Tibial nerve (tissue), 4 donors: Measurements from ENCODE around the gene B3GALT5. TPM values are rescaled to one million over a fixed set of nuclear protein-coding genes. Genes with fewer than 3 reads are reported as not detected.

Experiments used
- DNase-seq, 2 donors: peaks; one replicate each; pipeline ENCODE4 v3.0.0-alpha.2; 2019; ENCODE audit warnings: low spot score in 2 of 2
- H3K27ac ChIP-seq, 4 donors: fragments of 200-600 bp; sonication (generic) in 3 of 4; one replicate each; pipeline ENCODE4 v1.5.1; 2017 to 2019; ENCODE audit warnings: mild to moderate bottlenecking in 1 of 4
- H3K27me3 ChIP-seq, 2 donors: fragments of 200-600 bp; sonication (generic) in 1 of 2; one replicate each; pipeline versions ENCODE4 v1.5.1 to v1.6.0; 2017 to 2019
- H3K36me3 ChIP-seq, 3 donors: fragments of 200-600 bp; sonication (generic); one replicate each; pipeline ENCODE4 v1.5.1; 2018 to 2019
- H3K4me1 ChIP-seq, 4 donors: fragments of 200-600 bp; sonication (generic) in 3 of 4; one replicate each; pipeline ENCODE4 v1.5.1; 2017 to 2019
- H3K4me3 ChIP-seq, 4 donors: fragments of 200-600 bp; sonication (generic) in 3 of 4; one replicate each; pipeline ENCODE4 v1.5.1; 2017 to 2019; ENCODE audit warnings: mild to moderate bottlenecking in 1 of 4, moderate library complexity in 1 of 4
- H3K9me3 ChIP-seq, 4 donors: fragments of 200-600 bp; sonication (generic) in 3 of 4; one replicate each; pipeline ENCODE4 v1.5.1; 2017 to 2019
- EP300 ChIP-seq, 2 donors: sonication (generic); formaldehyde crosslinking; IDR thresholded peaks; one replicate each; pipeline ENCODE4 v1.6.1; 2017; ENCODE audit warnings: antibody characterized with exemption in 2 of 2, mild to moderate bottlenecking in 1 of 2
- POLR2A ChIP-seq, 2 donors: fragments of 450-650 bp; IDR thresholded peaks; one replicate each; pipeline ENCODE4 v1.6.1; 2017; ENCODE audit warnings: antibody characterized with exemption in 2 of 2, mild to moderate bottlenecking in 2 of 2, moderate library complexity in 2 of 2
- WGBS, 2 donors: methylation state at CpG; one replicate each; pipeline ENCODE4 v1.1.5; 2018; 5-methylcytosine and 5-hydroxymethylcytosine counted together
- total RNA-seq, 4 donors: library from RNA; depleted of rRNA; stranded (reverse); fragments of >200 nt; gene quantifications; one replicate each; pipeline ENCODE4 v1.1.0, GENCODE V29; 2016
- TF ChIP-seq, protein P1 (sequence below), 5 experiments: fragments of 200-600 bp in 3 of 5; fragments of 450-650 bp in 2 of 5; sonication (generic) in 3 of 5; IDR thresholded peaks; one replicate each; pipeline ENCODE4 v1.5.1; 2016 to 2019; ENCODE audit warnings: antibody characterized with exemption in 5 of 5, mild to moderate bottlenecking in 3 of 5, moderate library complexity in 2 of 5

The B3GALT5 gene
- total RNA-seq, 4 donors from 2014 or later = not detected

- Histone ChIP-seq H3K27me3 (no peaks in the 10 kb centered on the region), H3K27ac (no peak overlapping the region), H3K9me3 (no peaks in the 10 kb centered on the region), H3K36me3 (no peaks in the 10 kb centered on the region), H3K4me3 (no peak overlapping the region), H3K4me1 (no peaks in the 10 kb centered on the region)
- TF ChIP-seq, protein P1, sequence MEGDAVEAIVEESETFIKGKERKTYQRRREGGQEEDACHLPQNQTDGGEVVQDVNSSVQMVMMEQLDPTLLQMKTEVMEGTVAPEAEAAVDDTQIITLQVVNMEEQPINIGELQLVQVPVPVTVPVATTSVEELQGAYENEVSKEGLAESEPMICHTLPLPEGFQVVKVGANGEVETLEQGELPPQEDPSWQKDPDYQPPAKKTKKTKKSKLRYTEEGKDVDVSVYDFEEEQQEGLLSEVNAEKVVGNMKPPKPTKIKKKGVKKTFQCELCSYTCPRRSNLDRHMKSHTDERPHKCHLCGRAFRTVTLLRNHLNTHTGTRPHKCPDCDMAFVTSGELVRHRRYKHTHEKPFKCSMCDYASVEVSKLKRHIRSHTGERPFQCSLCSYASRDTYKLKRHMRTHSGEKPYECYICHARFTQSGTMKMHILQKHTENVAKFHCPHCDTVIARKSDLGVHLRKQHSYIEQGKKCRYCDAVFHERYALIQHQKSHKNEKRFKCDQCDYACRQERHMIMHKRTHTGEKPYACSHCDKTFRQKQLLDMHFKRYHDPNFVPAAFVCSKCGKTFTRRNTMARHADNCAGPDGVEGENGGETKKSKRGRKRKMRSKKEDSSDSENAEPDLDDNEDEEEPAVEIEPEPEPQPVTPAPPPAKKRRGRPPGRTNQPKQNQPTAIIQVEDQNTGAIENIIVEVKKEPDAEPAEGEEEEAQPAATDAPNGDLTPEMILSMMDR (IDR thresholded peaks at IDR 0.05) = no peak
- TF ChIP-seq EP300 (IDR thresholded peaks at IDR 0.05) (no peak), POLR2A (IDR thresholded peaks at IDR 0.05) (no peak)
- 89 to 94% methylated on average over 1 of the region's 1 CpG for WGBS, 2 donors
- no peak for DNase-seq
These were observed 109.1 kb downstream of the B3GALT5 start for GRCh38 chr21:39721885-39722284.

Other genes starting within 250 kb of the B3GALT5 start
- 1 to 10 TPM in 2 of 4 donors, under 1 TPM in 1, not detected in 1; 0.66 to 5.9 (median 1.9) TPM for gene LCA5L, start 167.2 kb upstream of the B3GALT5 start, total RNA-seq
- 1 to 10 TPM; 2.4 to 9.6 (median 4.4) TPM for gene SH3BGR, start 161.0 kb upstream of the B3GALT5 start, total RNA-seq
- not detected for gene IGSF5, start 132.2 kb downstream of the B3GALT5 start, total RNA-seq